NT2/D1 (cell line): Measurements from ENCODE around the gene RPE.

Source experiments
- SUZ12 ChIP-seq: IDR thresholded peaks from 2 replicates; pipeline ENCODE4 v1.6.1; 2011; ENCODE audit not compliant: insufficient read length, insufficient read depth; ENCODE audit errors: extremely low read depth
- ZNF274 ChIP-seq: IDR thresholded peaks from 2 replicates; pipeline ENCODE4 v1.6.1; 2011; ENCODE audit warnings: mild to moderate bottlenecking, low read depth, low read length

DNA sequence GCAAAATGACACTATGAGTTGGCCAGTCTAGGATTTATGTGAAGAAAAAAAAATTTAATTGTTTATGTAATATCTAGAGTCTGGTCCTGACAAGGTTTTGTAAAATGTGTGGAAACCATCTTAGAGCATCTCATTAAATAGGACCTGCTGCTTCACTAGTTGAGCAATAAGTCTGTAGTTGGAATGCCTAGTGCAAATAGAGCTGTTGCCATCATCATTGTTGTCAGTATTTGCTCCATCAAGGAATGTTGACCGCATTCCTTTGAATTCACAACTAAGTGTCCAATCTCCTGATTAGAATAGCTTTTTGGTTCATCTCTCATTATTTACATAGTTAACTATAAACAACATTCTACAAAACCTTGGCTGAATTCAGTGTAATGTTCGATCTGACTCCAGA is 32.2 kb upstream of the RPE start:
- TF ChIP-seq ZNF274 (no peak), SUZ12 (no peak)
